HG03457 (cell line): ENCODE measurements around the gene BAK1.
"Not testable (repeated sequence)": the region's sequence is repeated elsewhere in the genome, so short reads cannot be mapped to it uniquely, and the experiment has no call there.

Experiments used
- ATAC-seq: cut with Tn5 transposase; IDR thresholded peaks from one replicate; pipeline ENCODE4 v1.9.1; 2021; ENCODE audit warnings: moderate number of reproducible peaks; ENCODE audit not compliant: unreplicated experiment

The BAK1 gene

GRCh38 chr6:33609019-33609418, 28.9 kb upstream of the BAK1 start:
- no peak for ATAC-seq

- ATAC-seq: no peak
These were observed 27.7 kb upstream of the BAK1 start for GRCh38 chr6:33607784-33608161.

- ATAC-seq: no peak
These were observed 27.2 kb upstream of the BAK1 start for GRCh38 chr6:33607126-33607783.

DNA sequence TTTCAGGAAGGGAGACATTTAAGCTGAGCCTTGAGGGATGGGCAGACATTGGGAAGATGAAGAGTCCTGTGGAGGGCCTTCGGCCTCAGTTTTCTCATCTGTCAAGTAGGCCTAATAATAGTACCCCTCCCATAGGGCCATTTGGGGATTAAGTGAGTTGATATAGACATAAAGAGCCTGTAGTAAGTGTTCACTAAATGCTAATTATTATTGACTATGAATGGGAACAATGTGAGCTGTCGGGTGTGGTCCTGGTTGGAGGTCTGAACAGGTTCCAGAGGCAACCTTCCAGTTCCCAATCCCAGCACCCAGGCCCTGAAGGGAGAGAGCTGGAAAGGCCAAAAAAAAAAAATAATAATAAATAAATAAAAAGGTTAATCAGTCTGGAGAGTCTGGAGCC, 26.6 kb upstream of the BAK1 start:
- ATAC-seq: no peak

DNA sequence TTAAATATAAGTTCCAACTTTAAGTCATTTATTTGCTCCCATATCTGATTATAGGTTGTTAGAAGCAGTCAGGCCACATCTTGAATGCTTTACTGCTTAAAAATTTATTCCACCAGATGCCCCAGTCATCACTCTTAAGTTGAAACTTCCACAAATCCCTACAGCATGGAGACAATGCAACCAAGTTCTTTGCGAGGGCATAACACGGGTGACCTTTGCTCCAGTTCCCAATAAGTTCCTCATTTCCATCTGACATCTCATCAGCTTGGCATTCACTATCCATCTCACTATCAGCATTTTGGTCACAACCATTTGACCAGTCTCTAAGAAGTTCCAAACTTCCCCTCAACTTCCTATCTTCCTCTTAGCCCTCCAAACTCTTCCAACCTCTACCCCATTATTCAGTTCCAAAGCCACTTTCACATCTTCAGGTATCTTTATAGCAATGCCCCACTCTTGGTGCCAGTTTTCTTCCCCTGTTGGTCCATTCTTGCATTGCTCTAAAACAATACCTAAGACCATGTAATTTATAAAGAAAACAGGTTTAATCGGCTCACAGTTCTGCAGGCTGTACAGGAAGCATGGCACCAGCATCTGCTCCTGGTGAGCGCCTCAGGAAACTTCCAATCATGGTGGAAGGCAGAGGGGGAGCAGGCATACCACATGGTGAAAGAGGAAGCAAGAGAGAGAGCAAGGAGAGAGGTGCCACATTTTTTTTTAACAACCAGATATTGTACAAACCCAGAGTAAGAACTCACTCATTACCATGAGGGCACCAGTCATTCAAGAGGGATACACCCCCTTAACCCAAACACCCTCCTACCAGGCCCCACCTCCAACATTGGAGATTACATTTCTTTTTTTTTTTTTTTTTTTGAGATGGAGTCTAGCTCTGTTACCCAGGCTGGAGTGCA, 25.1 kb upstream of the BAK1 start:
- no peak for ATAC-seq

- no peak for ATAC-seq
These were observed 22.1 kb upstream of the BAK1 start for GRCh38 chr6:33602180-33602579.

GRCh38 chr6:33600761-33601160, 20.7 kb upstream of the BAK1 start:
- ATAC-seq: no peak

GRCh38 chr6:33599413-33599938, 19.4 kb upstream of the BAK1 start:
- ATAC-seq: no peak

DNA sequence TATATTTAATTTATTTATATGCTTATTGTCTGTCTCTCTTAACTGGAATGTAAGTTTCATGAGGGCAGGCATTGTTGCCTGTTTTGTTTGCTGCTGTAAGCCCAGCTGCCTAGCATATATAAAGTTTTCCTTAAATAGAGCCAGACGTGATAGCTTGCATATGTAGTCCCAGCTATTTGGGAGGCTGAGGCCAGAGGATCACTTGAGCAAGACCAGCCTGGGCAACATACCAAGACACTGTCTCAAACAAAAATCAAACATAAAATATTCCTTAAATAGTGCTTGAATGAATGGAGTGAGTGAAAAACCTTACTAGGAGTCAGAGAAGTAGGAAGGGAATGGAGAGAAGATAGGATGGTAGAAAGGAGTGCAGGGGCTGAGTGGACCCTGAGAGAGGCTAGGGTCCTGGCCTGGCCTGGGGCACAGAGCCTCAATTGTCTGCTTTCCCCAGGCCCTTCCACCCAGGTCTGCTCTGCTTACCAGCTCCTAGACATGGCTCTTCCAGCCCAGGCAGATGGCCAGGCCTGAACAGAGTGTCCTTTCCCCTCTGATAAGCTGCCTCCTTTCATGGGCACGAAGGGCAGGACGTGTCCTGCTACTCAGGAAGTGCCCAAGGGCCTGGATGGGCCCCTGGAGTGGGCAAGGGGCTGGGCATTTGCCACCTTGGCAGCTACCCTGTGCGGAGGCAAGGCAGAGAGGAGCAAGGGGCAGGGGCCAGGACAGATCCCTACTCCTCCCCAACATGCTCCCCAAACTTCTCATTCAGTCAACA, 17.7 kb upstream of the BAK1 start:
- ATAC-seq: no peak

- ATAC-seq: not testable (repeated sequence)
These were observed 16.8 kb upstream of the BAK1 start for GRCh38 chr6:33596894-33597293.

DNA sequence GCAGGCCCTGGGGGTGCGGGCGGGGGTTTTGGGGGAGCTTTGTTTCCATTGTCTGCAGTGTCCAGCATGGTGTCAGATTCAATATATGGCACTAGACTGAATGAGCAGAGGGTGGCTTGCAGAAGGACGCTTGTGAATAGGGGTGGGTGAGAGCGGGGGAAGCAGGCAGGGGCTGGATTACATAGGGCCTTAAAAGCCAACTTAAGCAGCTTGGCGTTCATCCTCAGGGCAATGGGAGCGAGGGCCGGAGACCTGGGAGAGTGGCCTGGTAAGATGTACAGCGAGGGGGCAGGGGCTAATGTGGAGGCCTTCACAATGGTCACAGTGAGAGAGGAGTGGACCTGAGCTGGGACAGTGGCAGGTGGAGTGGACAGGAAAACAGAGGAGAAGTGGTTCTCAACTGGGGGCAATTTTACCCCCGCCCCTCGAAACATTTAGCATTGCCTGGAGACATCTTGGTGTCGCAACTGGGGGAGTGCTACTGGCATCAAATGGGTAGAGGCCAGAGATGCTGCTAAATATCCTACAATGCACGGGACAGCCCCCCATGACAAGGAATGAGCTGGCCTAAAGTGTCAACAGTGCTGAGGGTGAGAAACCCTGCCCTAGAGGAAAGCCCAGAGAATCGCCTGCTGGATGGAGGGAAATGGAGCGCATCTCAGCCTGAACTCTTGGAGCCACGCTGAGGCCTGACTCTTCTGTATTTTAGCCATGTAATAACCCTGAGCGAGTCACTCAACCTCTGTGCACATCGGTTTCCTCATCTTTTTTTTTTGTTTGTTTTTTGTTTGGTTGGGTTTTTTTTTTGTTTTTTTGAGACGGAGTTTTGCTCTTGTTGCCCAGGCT, 15.1 kb upstream of the BAK1 start:
- ATAC-seq: no peak

- no peak for ATAC-seq
These were observed 13.3 kb upstream of the BAK1 start for GRCh38 chr6:33593414-33593727.

DNA sequence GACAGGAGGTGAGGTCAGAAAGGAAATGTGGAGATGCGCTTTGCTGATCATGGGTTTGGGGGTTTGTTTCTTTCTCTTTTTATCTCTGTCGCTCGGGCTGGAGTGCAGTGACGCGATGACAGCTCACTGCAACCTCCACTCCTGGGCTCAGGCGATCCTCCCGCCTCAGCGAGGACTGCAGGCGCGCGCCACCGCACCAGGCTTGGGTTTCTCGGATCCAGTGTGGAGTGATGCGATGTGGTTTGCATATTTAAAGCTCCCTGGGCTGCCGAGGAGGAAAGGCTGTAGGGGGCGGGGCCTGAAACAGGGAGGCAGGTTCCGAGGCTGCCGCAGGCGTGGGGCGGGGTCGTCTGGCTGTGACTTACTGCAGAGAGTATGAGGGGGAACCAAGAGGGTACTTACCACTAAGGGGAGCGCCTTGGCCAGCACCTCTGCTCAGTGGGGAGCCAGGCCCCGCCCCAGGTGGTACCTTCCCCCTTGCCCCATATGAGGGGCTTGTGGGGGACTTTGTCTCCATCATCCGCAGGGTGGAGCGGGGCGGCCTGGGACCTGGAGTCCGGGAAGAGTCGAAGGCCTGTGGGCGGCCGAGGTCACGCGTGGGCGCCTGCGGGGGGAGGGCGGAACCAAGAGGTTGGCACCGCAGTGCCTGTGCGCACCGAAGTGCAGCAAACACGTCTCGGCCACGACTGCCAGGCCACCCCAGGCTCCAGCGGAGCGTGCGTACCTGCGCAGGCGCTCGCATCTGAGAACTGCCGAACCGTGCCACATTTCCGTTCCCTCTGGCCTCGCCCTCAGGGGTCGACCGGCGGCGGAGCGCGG, 12.7 kb upstream of the BAK1 start:
- no peak for ATAC-seq

DNA sequence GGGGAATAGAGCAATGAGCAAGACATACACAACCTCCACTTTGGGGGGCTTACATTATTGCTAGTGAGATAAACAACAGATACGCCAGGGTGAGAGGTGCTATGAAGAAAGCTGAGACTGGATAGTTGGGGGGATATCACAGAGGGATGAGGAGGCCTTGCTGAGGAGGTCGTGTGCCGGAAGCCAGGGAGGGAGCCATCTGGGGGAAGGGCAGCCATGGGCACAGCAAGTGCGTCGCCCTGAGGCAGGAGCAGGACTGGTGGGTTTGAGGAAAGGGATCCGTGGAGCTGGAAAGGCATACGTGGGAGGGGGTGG, 12.2 kb upstream of the BAK1 start:
- no peak for ATAC-seq

DNA sequence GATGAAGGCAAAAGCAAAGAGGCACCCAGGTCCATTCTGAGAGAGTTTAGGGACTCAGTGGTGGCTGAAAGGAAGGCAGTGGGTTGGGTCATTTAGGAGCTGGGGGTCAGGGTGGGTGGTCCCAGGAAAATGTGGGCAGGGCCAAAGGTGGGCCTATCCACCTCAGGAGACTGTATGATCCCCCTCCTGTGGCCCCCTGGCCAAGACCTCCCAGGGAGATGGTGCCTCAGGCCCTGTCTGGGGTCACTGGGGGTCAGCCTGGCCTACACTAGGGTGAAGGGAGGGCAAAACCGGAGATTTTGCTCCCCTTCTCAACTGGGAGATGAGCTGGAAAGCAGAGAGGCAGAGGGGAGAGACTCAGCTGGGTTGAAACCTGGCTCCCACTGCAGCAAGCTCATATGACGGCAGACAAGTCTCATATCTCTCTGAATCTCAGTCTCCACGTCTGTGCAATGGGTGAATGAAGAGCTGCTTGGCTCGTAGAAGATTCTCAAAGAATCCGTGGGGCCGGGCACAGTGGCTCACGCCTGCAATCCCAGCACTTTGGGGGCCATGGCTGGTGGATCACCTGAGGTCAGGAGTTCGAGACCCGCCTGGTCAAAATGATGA, 11.5 kb upstream of the BAK1 start:
- no peak for ATAC-seq

GRCh38 chr6:33590531-33591198, 10.6 kb upstream of the BAK1 start:
- ATAC-seq: no peak

GRCh38 chr6:33589731-33590530, 9.9 kb upstream of the BAK1 start:
- ATAC-seq: no peak

DNA sequence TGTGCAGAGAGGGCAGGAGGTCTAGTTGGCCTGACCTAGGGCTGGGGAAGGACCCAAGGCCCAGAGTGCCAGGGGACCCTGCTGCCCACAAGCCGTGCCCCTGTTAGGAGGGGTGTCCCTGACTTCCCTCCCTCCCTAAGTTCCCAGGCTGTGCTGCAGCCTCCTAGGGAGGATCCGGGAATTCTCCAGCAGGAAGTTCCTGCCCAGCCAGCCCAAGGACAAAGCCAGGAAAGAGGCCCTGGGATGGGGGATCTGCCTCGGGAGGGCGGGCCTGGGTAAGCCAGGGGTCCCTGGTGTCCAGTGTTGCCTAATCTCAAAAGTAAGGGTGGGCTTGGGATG, 9.3 kb upstream of the BAK1 start:
- ATAC-seq: no peak
